GM18511 (cell line): ENCODE measurements around the gene MCF2L2.

Experiments
- ATAC-seq: cut with Tn5 transposase; IDR thresholded peaks from one replicate; pipeline ENCODE4 v1.9.1; 2021; ENCODE audit warnings: mild to moderate bottlenecking, moderate library complexity; ENCODE audit not compliant: unreplicated experiment

MCF2L2 gene

DNA sequence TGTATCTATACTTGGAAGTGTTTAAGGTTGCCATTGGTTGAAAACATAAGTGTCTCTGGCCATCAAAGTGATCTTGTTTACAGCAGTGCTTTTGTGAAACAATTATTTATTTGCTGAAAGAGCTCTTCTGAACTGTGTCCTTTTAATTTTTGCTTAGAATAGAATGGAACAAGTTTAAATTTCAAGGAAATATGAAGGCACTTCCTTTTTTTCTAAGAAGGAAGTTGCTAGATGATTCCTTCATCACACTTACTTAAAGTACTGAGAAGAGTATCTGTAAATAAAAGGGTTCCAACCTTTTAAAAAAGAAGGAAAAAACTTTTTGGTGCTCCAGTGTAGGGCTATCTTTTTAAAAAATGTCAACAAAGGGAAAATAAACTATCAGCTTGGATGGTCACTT is 155.6 kb downstream of the MCF2L2 start:
- no peak for ATAC-seq

DNA sequence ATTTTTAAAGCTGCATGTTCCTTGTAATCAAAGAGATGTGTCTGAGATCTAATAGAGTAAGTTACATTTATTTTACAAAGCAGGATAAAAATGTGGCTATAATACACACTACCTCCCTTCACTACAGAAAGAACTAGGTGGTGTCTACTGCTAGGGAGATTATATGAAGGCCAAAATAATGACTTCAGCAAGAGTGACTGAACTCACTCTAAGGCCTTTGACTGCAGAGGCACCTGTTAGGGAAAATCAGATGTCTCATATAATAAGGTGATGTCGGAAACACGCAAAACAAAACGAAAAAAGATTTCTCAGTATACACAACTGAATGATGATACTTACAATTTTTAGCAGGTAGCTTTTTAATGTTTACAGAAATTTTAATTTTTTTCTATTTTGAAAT is 156.3 kb downstream of the MCF2L2 start:
- ATAC-seq: no peak

DNA sequence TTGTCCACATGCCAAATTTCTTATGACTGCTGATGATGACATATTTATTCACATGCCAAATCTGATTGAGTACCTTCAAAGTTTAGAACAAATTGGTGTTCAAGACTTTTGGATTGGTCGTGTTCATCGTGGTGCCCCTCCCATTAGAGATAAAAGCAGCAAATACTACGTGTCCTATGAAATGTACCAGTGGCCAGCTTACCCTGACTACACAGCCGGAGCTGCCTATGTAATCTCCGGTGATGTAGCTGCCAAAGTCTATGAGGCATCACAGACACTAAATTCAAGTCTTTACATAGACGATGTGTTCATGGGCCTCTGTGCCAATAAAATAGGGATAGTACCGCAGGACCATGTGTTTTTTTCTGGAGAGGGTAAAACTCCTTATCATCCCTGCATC is 158.1 kb downstream of the MCF2L2 start:
- no peak for ATAC-seq

DNA sequence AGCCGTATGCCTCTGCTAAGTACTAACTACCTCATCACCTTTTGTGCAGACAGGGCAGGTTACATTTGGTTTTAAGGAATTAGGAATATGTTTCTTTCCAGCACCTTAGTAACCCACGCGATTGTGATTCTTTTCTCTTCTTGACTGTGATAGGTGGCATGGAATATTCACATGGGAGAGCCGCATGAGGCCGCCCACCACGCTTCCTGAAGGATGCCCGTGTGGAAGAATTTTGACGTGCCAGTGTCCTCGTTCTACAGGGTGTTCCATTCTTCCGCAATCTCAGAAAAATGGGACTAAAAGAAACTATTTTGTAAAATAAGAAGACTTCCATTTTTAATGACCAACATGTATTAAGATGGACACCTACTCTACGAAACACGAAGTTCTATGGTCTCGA is 159.1 kb downstream of the MCF2L2 start:
- no peak for ATAC-seq

DNA sequence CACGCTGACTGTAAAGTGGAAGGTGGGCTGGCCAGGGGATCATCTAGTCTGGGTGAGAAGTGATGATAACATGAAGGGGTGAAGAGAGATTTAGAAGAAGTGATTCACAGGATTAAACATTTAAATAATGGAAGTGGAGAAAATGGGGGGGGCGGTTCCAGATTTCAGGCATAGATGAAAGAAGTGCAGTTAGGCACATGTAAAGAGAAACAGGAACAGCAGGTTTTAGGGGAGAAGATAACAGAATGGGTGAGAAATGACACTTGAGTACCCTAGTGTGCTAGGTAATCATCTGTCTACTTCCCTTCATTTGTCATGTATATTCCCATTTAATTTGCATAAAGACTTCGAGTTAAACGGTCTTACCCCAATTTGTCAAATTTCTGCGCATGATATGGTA is 160.1 kb downstream of the MCF2L2 start:
- ATAC-seq: no peak

DNA sequence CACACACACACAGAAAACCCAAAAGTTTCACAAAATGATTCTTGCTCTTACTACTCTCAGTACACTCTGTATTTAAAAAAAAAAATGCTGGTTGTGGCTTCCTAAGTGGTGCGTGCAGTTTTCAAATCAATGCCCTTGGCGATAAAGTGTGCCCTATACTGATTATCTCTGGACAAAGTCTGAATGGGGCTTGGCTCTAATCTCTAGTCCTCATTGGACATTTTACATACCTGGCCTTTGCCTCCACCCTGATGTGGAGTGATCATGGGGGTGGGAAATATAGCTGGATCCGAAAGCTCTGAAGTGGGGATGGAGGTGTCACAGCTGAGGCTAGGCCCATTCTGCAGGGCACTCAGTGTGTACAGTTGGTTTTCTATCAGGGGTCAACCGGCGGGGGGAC is 161.3 kb downstream of the MCF2L2 start:
- no peak for ATAC-seq

DNA sequence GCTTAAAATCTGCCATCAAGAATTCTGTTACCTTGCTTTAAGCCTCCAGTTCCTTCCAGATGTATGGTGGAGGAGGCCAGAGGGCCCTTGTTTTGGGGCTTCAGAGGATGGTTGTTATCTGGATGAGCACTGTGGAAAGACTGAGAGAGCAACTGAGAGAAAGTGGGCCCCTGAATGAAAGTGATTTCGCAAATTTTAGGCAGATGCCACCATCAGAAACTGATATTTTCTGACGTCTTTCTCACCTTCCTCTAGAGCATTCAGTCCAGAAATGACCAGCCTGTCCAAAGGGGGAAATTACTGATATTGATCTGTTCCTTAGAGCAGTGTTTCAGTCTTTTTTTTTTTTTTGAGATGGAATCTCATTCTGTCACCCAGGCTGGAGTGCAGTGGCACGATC is 162.0 kb downstream of the MCF2L2 start:
- ATAC-seq: no peak

DNA sequence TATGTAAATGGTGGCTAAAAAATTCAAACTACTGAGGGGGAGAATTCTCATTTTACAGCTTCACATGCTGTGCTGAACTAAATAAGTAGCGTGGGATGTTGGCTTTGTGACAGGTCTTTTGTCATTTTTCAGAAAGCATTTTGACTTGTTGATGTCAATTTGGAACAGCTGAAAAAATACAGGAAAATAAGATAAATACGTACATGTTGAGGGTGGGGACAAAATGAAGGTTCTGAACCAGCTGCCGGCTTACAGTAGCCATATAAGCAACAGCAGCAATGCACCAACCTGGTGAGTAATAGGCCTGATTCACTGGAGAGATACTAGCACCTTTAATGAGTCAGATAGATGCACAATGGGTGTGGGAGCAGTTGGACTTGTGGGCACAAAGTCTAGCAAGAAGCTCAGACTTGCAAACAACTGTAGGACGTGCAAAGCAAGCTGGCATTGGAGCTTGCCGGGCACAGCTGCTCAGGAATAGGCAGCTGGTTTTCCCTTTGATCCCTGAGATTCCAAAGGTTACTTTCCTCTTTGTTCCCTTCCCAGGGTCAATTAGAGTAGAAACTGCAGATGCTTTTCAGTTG is 162.5 kb downstream of the MCF2L2 start:
- no peak for ATAC-seq

DNA sequence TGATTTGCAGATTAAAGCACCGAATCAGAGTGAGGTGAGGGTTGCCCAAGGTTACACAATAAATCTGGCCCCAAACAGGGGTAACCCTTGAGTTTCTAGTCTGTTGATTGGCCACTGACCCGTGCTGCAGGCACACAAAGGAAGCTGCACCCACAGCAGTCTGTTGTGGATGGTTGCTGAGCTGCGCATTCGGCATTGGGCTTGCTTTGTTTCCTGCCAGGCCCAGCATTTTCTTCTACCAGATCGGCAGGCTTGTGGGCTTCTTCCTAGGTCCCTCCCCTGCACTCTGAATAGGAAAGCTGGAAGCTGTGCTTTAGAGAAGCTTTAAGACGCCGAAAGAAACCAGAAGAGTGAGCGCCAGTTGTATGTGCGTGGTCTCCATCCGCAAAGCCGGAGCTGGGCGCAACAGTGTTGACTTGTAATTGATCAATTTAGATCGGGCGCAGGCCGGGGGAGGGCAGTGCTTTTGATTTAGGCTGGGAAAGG is 163.2 kb downstream of the MCF2L2 start:
- no peak for ATAC-seq

DNA sequence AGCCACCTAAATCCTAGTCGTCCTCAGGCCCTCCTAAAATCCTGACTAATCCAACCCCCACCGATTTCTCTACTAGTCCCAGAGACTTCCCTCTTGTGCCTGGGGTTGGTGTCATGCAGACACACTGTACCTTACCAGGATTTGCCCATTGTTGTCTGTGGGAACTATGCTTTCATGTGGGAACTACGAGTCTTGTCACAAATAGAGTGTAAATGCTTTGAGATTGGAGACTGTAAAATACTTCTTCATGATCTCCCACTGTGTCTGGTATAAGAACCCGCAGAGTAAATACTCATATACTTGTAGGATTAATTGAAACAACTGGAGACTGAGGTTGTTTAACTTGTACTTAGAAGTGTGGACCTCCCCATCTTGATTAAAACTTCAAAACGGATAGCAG is 164.2 kb downstream of the MCF2L2 start:
- no peak for ATAC-seq

DNA sequence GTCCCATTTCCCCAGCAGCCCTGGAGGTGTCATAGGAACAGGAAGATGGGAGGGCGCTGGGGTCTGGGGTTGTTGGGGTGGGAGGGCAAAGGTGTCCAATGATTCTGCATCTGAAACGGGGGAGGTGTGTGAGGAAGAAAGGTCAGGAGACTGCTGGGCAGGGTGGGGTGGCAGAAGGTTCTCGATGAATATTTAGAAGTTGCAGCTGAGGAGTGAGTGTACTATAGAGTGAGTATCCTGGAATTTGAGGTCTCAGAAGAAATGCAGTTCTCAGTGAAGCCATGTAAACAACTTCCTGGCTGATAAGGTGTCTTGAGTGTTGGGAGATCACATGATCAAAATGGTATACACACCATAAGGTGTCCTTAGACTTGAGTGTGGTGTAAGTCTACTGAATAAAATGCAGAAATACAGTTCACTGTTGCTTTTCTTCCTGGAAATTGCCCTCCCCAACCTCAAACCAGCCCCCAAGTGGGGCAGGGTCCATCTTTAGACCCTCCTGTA is 165.5 kb downstream of the MCF2L2 start:
- no peak for ATAC-seq

DNA sequence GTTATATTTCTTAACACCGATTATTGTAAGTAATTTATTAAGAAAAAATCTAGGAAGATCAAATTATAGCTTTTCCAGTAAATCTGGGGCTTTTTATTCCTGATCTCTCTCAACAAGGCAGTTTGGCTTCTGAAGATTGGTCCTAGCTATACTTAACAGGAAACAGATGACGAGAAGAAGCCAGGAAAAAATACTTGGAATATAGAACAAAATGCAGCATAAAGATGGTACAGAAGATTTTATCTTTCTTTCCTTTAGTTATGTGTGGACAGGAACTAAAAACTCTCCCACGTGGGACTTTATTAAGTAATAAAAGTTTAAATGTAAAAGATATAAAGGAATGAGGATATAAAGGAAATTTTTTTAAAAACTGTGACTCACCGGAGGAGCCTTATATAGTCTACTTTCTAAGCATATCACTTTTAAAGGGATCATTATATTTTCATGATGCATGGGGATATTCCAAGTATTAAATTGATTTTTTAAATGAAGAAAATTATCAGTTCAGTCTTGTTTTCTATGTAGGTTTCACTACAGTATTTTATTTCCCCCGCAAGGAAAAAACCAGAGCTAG is 167.2 kb downstream of the MCF2L2 start:
- ATAC-seq: no peak

DNA sequence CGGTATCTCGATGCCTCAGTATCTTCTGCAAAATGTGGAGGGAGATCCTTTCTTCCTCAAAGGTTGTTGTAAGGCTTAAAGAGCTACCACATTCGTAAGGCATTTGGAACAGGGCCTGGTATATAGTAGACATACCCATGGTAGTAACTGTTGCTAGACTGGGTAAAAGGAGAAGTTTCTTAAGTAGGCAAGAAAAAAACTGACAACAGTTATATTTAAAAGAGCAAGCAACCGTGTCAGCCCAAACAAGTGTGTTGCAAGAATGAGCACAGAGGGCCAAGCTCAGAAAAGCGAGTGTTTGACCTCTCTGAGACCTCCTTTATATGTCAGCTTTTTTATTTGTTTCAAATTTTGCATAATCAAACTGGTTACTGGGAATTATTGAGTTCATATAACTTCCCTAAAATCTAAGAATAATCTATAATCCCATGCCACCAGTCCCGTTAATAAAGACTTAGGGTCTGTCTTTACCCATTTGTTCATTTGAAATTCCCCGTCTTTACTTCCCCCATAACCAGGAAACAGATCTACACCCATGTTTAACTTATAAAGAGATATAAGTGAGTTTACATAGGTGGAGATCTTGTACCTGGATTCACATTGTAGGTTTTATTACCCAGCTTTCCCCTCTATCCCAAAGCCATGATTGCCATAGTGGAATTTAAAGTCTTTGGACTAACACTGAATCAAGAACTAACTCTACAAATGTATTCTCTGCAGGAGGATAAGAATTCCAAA is 168.1 kb downstream of the MCF2L2 start:
- no peak for ATAC-seq

DNA sequence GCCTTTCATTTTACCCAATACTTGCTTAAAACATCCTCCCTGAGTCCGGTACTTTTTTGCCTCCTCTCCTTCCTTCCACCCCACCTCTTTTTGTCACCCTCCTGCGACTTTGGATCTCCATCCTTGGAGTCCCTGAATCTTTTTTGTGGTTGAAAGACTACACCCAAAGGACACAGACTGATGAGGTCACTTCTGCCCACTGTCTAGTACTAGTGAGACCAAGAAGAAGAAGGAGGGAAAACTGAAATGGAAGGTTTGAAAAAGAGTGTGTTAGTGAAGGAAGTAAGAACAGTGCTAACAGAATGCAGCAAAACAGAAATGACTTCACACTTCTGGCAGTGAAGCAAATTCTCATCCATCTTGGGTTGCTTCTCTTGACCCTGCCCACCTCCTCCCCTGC is 168.8 kb downstream of the MCF2L2 start:
- no peak for ATAC-seq

DNA sequence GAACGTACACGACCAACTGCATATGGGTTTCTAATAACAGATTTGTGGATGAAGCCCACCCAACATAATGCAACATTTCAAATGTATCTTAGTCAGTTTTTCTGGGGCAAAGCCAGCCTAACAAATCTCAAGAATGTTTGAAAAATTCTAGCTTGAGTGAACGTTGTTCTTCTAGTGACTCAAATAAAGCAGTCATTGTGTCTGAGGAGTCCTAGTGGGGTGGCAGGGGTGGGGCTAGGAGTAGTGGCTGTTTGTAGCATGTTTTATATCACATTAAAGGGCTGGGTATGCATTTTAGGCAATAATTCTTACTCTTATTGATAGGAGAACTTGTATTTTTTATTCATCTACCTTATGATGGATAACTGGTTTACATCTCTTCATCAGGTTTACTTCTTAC is 169.3 kb downstream of the MCF2L2 start:
- no peak for ATAC-seq

DNA sequence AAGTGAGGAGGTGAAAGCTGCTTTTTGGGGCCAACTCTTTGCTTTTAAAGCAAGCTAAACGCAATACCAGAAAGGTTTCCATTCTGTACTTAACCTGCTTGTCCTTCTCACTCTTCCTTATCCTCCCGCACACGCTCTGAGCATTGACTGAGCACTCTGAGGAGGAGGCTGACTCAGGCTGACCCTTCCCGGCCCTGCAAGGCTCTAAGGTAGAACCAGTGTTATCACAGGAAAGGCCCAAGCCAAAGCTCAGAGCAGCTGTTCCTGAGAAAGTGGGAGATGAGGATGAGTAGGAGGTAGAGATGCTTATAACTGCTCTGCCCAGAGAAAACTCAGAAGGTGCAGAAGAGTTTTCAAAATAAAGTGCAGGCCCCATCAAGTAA is 173.1 kb downstream of the MCF2L2 start:
- no peak for ATAC-seq

DNA sequence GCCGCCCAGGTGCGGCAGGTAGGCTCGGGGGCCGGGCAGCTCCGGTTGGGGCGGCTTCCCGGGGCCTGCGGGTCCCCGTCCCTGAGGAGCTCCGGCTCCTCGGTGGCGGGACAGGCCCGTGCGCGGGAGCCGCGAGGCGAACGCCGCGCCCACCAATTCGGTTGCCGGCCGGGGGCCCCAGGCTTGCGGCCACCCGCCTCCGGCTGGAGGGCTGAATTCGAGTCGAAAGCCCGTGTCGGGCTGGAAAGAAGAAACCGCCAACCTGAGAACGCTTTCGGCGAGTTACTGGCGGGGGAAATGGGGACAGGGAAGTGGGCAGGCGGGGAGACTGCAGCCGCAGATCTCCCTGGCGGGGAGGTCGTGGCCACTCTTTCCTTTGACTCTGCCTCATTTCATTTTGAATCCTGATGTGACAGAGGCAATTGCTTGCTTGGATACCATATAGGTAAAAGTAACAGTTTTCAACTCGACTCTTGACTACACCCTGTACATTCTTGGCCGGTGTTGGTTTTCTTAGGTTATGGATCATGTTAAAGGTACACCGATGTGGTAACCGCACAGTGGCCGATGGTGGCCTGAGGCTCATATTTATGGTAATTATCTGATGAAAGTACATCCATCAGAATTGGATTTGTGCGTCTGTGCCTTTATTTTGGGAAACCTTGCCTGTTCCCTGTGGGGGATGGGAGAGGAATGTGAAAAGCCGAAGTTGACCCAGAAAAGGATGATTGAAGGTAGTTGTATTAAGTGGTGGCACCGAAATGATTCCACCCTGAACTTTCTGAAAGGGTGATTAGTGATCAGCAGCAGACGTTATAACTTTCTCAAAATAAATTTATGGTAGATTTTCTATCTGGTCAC is 173.7 kb downstream of the MCF2L2 start:
- no peak for ATAC-seq

DNA sequence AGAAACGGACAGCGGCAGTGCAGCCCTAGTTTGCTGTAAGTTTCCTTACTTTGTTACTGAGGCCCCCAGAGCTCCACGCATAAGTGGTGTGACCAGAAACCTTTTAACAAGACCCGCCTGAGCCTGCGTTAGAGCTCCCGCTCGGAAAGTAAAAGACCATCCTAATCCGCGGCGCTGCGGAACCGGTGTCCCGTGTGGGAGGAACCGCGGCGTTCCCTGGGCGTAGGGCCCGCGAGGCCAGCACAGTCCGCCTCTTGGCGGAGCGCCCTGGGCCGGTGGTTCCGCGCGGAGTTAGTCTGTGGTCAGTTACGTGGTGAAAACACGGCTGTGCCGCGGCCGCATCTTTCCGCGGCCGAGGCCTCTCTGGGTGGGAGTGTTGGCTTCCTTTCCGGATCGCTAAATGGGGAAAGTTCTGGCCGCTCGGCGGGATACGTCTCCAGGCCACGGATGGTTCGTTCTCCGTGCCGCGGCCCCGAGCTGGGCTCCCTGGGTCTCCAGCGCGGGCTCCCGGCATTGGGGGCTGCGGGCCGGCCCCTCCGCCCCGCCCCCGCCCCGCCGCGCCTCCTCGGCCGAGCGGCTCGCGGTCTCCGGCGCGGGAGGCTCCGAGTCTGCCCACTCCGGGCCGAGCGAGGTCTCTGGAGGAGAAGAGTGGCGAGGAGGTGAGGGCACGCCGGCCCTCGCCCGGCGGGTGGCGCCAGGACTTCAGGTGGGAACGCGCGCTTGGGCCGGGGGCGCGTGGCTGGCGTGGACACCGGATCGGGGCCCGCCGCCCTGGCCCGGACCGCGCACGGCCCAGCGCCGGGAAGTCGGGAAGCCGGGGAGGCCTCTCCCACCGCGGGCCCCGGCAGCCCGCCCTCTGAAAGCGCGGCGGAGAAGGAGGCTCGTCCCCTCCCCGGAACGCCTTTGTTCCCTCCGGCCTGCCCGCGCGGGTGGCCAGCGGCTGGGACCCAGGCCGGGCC is 174.6 kb downstream of the MCF2L2 start:
- no peak for ATAC-seq

DNA sequence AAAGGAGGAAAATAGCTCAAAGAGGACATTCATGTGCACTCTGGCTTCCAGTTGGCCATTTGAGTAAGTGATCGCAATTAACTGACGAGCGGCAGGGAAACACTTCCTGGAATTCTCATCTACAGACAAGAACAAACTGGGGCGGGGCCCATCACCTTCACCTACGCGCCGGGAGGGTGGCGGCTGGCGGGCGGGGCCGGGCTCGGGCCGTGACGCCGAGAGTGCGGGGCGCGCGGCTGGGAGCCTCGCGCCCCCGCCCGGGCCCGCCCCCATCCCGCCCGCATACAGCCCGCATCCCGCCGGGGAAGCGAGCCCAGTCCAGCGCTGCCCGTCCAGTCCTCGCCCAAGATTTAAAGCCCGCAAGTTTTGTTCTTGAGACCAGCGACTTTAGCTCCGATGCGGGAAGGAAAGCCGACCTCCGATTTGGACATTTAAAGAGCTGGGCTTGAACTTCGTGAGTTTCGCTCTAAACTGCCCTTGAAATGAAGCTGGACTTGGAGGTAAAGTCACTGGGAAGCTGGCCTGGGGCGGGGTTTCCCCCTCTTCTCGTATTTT is 175.4 kb downstream of the MCF2L2 start, which contains the start of gene B3GNT5:
B3GNT5 (plus strand) TSS at position 281 of the 555 bp plus-strand sequence. CDS start 16,546 bp downstream, outside the sequence.
- no peak for ATAC-seq
